ENCODE data around the gene ALDOC. TPM values are rescaled to one million over a fixed set of nuclear protein-coding genes. Genes with fewer than 3 reads are reported as not detected.

ALDOC gene
- total RNA-seq, 1 donor from 2014 or later = 10.3 TPM

DNA sequence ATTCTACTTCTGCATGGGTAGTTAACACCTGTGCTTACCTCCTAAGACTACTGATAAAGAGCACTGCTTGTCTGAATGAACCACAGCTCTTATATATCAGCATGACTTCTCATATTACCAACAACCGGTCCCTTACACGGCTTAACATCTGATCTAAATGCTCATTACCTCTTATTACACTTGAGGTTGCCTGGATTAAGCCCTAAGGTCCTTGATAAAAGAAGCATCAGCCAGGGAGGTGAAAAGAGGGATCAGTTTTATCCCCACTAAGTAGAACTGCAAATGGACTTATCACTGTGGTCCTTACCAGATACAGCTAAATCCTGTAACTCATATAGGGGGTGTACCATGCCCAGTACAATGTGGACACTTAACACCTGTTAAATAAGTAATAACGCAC, 45.5 kb upstream of the ALDOC start:
- Mint-ChIP-seq H3K4me3 (ENCODE audit: unreplicated experiment) (no peak overlapping the region), H3K27me3 (ENCODE audit: low read depth, unreplicated experiment) (no peaks in the 10 kb centered on the region), H3K9me3 (ENCODE audit: unreplicated experiment) (no peaks in the 10 kb centered on the region), H3K4me1 (ENCODE audit: low read depth, unreplicated experiment) (no peaks in the 10 kb centered on the region), H3K27ac (ENCODE audit: unreplicated experiment) (no peak overlapping the region), H3K36me3 (ENCODE audit: low read depth, unreplicated experiment) (peaks cover 32% of the 10 kb centered on the region)
- Histone ChIP-seq H3K27me3 (ENCODE audit: insufficient read depth, low read length) (no peaks in the 10 kb centered on the region), H3K4me2 (ENCODE audit: low read length) (no peak overlapping the region), H4K20me1 (ENCODE audit: insufficient read depth, low read length) (peaks cover 15% of the 10 kb centered on the region), H3K9me3 (ENCODE audit: insufficient read depth, low read depth, low read length) (no peaks in the 10 kb centered on the region), H3K9ac (ENCODE audit: low read length) (no peak overlapping the region), H3K36me3 (ENCODE audit: insufficient read depth, low read length) (peaks cover 71% of the 10 kb centered on the region), H3K27ac (ENCODE audit: low read depth, low read length) (no peak overlapping the region), H2AFZ (ENCODE audit: low read depth, low read length) (no peak overlapping the region), H3K79me2 (ENCODE audit: insufficient read depth, low read length) (peaks cover 3% of the 10 kb centered on the region), H3K4me3 (ENCODE audit: insufficient read depth, low read depth, low read length) (no peak overlapping the region), H3K4me1 (ENCODE audit: insufficient read depth, low read length) (no peaks in the 10 kb centered on the region)
- no peak for TF ChIP-seq EZH2 (IDR thresholded peaks at IDR 0.05; ENCODE audit: insufficient read depth, low read length)
- TF ChIP-seq CTCF (IDR thresholded peaks at IDR 0.05; ENCODE audit: insufficient read depth, low read depth, low read length) = no peak
- DNase-seq (ENCODE audit: low read depth) (no peak), FAIRE-seq (no peak)

GRCh38 chr17:28620010-28620409, 43.3 kb upstream of the ALDOC start:
- Histone ChIP-seq H3K4me1 (ENCODE audit: insufficient read depth, low read length) (no peaks in the 10 kb centered on the region), H4K20me1 (ENCODE audit: insufficient read depth, low read length) (peaks cover 17% of the 10 kb centered on the region), H3K36me3 (ENCODE audit: insufficient read depth, low read length) (peaks cover 84% of the 10 kb centered on the region), H3K27me3 (ENCODE audit: insufficient read depth, low read length) (no peaks in the 10 kb centered on the region), H3K27ac (ENCODE audit: low read depth, low read length) (no peak overlapping the region), H2AFZ (ENCODE audit: low read depth, low read length) (no peak overlapping the region), H3K9me3 (ENCODE audit: insufficient read depth, low read depth, low read length) (no peaks in the 10 kb centered on the region), H3K4me2 (ENCODE audit: low read length) (no peak overlapping the region), H3K4me3 (ENCODE audit: insufficient read depth, low read depth, low read length) (no peak overlapping the region), H3K9ac (ENCODE audit: low read length) (no peak overlapping the region), H3K79me2 (ENCODE audit: insufficient read depth, low read length) (peaks cover 3% of the 10 kb centered on the region)
- no peaks in the 10 kb centered on the region for H3K4me1 Mint-ChIP-seq (ENCODE audit: low read depth, unreplicated experiment)
- peaks cover 41% of the 10 kb centered on the region for H3K36me3 Mint-ChIP-seq (ENCODE audit: low read depth, unreplicated experiment)
- no peak overlapping the region for H3K4me3 Mint-ChIP-seq (ENCODE audit: unreplicated experiment)
- H3K27me3 Mint-ChIP-seq (ENCODE audit: low read depth, unreplicated experiment) = no peaks in the 10 kb centered on the region
- DNase-seq (ENCODE audit: low read depth) (no peak), FAIRE-seq (no peak)
- no peaks in the 10 kb centered on the region for H3K9me3 Mint-ChIP-seq (ENCODE audit: unreplicated experiment)
- TF ChIP-seq EZH2 (IDR thresholded peaks at IDR 0.05; ENCODE audit: insufficient read depth, low read length) = no peak
- TF ChIP-seq CTCF (IDR thresholded peaks at IDR 0.05; ENCODE audit: insufficient read depth, low read depth, low read length) = no peak
- H3K27ac Mint-ChIP-seq (ENCODE audit: unreplicated experiment) = no peak overlapping the region

DNA sequence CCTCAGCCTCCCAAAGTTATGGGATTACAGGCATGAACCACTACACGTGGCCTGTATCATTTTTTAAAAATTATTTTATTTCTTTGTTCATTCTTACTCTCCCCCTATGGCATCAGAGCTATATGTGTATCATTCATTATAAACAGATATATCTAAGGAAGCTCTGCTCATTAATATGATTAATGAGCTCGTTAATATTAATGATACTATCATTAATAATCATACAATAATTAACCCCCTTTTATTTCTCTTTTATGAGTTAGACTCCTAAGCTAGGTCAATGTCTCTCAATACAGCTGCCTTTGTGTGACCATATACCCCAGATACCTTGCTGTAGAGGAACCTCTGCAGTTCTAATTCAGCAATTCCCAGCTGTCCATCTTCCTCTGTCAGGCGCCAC, 41.8 kb upstream of the ALDOC start:
- TF ChIP-seq CTCF (IDR thresholded peaks at IDR 0.05; ENCODE audit: insufficient read depth, low read depth, low read length) = no peak
- TF ChIP-seq EZH2 (IDR thresholded peaks at IDR 0.05; ENCODE audit: insufficient read depth, low read length) = no peak
- Histone ChIP-seq H3K4me2 (ENCODE audit: low read length) (no peak overlapping the region), H2AFZ (ENCODE audit: low read depth, low read length) (no peak overlapping the region), H4K20me1 (ENCODE audit: insufficient read depth, low read length) (peaks cover 23% of the 10 kb centered on the region), H3K27ac (ENCODE audit: low read depth, low read length) (no peak overlapping the region), H3K4me1 (ENCODE audit: insufficient read depth, low read length) (no peaks in the 10 kb centered on the region), H3K36me3 (ENCODE audit: insufficient read depth, low read length) (peaks cover 76% of the 10 kb centered on the region), H3K9ac (ENCODE audit: low read length) (no peak overlapping the region), H3K79me2 (ENCODE audit: insufficient read depth, low read length) (peaks cover 3% of the 10 kb centered on the region), H3K27me3 (ENCODE audit: insufficient read depth, low read length) (no peaks in the 10 kb centered on the region), H3K4me3 (ENCODE audit: insufficient read depth, low read depth, low read length) (no peak overlapping the region), H3K9me3 (ENCODE audit: insufficient read depth, low read depth, low read length) (no peaks in the 10 kb centered on the region)
- H3K4me1 Mint-ChIP-seq (ENCODE audit: low read depth, unreplicated experiment) = no peaks in the 10 kb centered on the region
- DNase-seq (ENCODE audit: low read depth) = no peak
- H3K27ac Mint-ChIP-seq (ENCODE audit: unreplicated experiment) = no peak overlapping the region
- no peaks in the 10 kb centered on the region for H3K9me3 Mint-ChIP-seq (ENCODE audit: unreplicated experiment)
- peaks cover 39% of the 10 kb centered on the region for H3K36me3 Mint-ChIP-seq (ENCODE audit: low read depth, unreplicated experiment)
- H3K27me3 Mint-ChIP-seq (ENCODE audit: low read depth, unreplicated experiment) = no peaks in the 10 kb centered on the region
- no peak for FAIRE-seq
- H3K4me3 Mint-ChIP-seq (ENCODE audit: unreplicated experiment) = no peak overlapping the region

Measured in astrocyte (in vitro differentiated cells and primary cell).